Measurements from ENCODE around the gene SPATA13.

Gene SPATA13

DNA sequence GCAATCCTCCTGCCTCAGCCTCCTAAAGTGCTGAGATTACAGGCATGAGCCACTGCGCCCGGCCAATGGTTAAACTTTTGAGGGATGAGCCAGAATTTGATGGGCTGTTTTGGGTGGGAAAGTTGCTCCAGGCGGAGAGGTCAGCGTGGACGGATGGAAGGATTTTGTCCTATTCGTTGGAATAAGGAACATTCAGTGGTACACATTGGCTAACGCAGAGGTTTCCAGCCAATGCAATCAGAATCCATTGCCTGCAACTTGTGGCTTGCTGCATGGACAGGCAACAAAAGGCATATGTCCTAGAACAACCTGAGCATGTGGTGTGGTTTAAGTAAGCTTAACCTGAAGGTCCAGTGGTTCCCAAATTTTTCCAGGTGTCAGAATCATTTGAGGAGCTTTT lies 113.4 kb downstream of the SPATA13 start:
- no peak for DNase-seq (ENCODE audit: low read depth)
- TF ChIP-seq, protein P1, sequence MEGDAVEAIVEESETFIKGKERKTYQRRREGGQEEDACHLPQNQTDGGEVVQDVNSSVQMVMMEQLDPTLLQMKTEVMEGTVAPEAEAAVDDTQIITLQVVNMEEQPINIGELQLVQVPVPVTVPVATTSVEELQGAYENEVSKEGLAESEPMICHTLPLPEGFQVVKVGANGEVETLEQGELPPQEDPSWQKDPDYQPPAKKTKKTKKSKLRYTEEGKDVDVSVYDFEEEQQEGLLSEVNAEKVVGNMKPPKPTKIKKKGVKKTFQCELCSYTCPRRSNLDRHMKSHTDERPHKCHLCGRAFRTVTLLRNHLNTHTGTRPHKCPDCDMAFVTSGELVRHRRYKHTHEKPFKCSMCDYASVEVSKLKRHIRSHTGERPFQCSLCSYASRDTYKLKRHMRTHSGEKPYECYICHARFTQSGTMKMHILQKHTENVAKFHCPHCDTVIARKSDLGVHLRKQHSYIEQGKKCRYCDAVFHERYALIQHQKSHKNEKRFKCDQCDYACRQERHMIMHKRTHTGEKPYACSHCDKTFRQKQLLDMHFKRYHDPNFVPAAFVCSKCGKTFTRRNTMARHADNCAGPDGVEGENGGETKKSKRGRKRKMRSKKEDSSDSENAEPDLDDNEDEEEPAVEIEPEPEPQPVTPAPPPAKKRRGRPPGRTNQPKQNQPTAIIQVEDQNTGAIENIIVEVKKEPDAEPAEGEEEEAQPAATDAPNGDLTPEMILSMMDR (conservative IDR thresholded peaks at IDR 0.05; ENCODE audit: low read length) = no peak
- no peak overlapping the region for H3K4me3 ChIP-seq (ENCODE audit: low read length)

DNA sequence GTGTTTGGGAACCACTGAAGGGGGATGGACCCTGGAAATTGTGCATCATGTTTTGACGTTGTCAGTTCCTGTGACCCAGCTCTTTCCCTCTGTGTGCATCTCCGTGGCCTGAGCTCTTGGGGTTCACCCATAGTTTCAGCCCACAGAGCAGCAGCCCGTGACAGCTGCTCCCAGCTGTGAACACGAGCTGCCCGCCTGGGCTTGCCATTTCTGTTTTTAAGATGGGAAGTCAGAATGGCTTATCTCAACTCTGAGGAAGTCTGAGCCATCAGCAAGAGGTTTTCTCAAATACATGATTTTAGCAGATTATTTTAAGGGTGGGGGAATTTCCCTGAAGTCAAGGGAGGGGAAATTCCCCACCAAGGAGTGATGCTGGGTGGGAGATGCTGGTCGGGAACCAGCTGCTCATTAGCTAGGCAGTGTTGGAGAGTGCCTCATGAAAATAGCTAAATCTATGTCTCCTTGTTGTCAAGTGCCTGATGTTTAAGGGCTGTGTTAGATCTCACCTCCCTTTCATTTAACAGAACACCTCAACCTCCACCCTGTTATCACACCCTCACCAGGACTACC lies 114.0 kb downstream of the SPATA13 start:
- DNase-seq (ENCODE audit: low read depth) = no peak
- TF ChIP-seq, protein P1 (conservative IDR thresholded peaks at IDR 0.05; ENCODE audit: low read length) = no peak
- H3K4me3 ChIP-seq (ENCODE audit: low read length) = no peak overlapping the region

DNA sequence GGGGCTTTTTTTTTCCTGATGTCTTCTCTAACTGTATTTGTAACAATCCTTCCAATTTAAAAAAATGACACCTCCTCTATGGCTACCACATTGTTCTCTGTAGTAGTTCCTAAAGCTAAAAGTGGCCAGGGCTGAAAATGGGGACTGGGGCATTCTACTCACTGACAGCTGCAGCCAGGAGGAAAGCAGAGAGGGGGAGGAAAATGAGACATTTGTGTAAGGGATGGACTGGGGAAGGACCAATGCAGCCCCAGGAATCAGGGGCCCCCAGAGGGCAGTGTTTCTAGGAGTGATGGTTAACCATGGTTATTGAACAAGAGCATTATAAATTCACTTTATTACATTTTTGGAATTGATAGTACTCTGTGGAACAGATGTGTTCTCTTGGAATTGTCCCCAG lies 114.5 kb downstream of the SPATA13 start:
- TF ChIP-seq, protein P1 (conservative IDR thresholded peaks at IDR 0.05; ENCODE audit: low read length) = no peak
- H3K4me3 ChIP-seq (ENCODE audit: low read length) = no peak overlapping the region
- DNase-seq (ENCODE audit: low read depth) = no peak

DNA sequence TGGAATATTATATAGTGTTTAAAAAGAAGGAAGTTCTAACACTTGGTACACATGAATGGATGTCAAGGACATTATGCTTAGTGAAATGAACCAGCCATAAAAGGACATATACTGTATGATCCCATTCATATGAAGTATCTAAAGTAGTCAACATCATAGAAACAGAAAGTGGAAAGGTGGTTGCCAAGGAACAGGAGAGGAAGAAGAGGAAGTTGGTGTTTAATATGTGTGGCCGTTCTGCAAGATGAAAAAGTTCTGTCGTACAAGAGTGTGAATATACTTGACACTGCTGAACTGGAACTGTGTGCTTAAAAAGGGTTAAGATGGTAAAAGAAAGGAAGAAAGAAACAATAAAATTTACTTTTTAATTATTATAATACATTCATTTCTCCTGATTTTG lies 115.8 kb downstream of the SPATA13 start:
- H3K4me3 ChIP-seq (ENCODE audit: low read length) = no peak overlapping the region
- TF ChIP-seq, protein P1 (conservative IDR thresholded peaks at IDR 0.05; ENCODE audit: low read length) = no peak
- no peak for DNase-seq (ENCODE audit: low read depth)

DNA sequence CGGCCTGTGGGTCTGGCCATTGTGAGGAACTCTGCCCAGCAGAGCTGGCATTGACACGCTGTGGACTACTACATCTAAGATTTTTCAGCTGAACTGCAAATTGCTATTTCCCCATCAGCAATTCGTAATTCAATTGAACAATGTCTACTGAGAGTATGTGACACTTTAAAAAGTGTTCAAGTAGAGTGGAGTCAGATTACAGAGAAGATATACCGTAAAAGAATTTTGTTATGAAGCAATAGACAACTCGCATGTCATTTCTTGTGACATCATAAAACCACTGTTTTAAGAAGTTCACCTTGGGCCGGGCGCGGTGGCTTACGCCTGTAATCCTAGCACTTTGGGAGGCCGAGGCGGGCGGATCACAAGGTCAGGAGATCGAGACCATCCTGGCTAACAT lies 116.3 kb downstream of the SPATA13 start:
- H3K4me3 ChIP-seq (ENCODE audit: low read length) = no peak overlapping the region
- TF ChIP-seq, protein P1 (conservative IDR thresholded peaks at IDR 0.05; ENCODE audit: low read length) = no peak
- DNase-seq (ENCODE audit: low read depth) = no peak

DNA sequence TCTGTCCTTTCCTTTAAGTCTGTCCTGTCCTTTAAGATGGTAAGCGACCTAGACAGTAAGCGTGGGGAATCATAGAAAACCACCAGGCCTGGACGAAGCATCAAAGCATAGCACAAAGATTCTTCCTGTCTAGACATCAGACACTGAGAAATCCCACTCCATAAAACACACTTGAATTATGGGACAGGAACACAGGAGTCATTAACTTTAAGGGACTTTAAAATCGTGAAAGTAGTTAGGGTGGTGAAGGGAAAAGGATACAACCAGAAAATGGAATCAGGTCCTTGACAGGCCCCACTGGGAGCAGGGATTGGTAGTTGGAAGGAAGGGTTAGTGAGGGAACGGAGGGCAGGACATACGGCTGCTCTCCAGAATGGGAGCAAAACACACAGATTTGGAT lies 117.2 kb downstream of the SPATA13 start:
- TF ChIP-seq, protein P1 (conservative IDR thresholded peaks at IDR 0.05; ENCODE audit: low read length) = no peak
- DNase-seq (ENCODE audit: low read depth) = no peak
- no peak overlapping the region for H3K4me3 ChIP-seq (ENCODE audit: low read length)

DNA sequence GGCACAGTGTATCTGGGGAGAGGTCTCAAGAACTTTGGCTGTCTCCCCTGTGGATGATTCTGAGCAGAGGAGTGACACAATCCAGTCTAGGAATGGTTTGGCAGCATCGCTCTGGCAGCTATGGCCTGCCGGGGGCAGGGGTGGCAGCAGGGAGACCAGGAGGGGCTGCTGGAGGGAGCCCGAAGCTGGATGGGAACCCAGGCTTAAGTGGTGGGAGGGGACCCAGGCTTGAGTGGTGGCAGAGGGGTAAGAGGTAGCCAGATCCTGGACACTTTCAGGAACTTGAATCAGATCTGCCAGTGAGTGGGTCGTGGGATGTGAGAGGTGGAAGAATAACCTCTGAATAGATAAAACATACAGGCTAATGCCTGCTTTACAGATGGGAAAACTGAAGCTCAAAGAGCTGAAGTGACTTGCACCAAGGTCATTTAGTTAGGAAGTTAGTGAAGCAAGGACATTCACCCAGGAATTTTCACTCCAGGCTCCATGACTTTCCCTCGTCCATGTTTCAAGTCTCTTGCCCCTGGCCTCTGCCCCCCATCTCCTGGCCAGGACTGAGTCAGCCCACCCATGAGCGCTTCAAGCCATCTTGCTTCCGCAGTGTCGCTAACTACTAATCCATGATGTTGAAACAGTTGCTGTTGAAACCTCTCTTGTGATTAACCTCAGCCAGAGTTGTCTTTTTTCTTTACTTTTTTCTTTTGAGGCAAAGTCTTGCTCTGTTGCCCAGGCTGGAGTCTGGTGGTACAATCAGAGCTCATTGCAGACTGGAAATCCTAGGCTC lies 119.0 kb downstream of the SPATA13 start:
- no peak overlapping the region for H3K4me3 ChIP-seq (ENCODE audit: low read length)
- DNase-seq (ENCODE audit: low read depth) = no peak

More for the DNA sequence above, 119.0 kb downstream of the SPATA13 start:
- TF ChIP-seq, protein P1 (conservative IDR thresholded peaks at IDR 0.05; ENCODE audit: low read length) = no peak

Measured in AG10803 (cell line).